Sigmoid colon (tissue), 4 donors: ENCODE results near the gene ALDH3A2.

Experiments used
- EP300 ChIP-seq, 4 donors: sonication (generic); formaldehyde crosslinking; IDR thresholded peaks; one replicate each; pipeline ENCODE4 v1.6.1; 2017; ENCODE audit warnings: antibody characterized with exemption in 4 of 4
- POLR2A ChIP-seq, 2 donors: fragments of 450-650 bp; IDR thresholded peaks; one replicate each; pipeline ENCODE4 v1.6.1; 2016; ENCODE audit warnings: antibody characterized with exemption in 2 of 2, mild to moderate bottlenecking in 2 of 2, moderate library complexity in 2 of 2
- TF ChIP-seq, protein P1 (sequence below), 4 experiments: fragments of 450-650 bp in 3 of 4; fragments of 200-600 bp in 1 of 4; IDR thresholded peaks; one replicate each; pipeline ENCODE4 v1.5.1; 2016 to 2019; ENCODE audit warnings: antibody characterized with exemption in 4 of 4, mild to moderate bottlenecking in 3 of 4, moderate library complexity in 2 of 4

DNA sequence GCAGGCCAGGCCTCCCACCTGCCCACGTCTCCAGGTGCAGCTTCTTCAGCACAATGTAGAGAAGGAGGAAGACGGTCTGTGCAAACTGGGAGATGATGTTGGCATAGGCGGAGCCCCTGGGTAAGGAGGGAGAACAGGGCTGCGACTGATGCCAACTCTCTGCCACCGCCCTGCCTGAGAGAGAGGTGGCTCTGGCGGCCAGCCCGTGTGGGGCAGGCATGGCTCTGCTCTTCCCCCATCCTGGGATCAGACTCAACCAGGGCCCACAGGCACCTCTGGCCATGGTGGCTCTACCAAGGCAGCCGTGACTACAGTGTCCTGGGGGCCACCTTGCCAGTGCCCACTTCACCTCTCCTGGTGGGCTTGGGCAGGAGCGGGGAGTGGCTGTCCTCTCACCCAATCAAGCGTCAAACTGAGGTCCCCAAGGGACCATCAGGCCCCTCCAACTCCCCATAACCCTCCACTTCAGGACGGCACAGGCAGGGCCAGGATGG is 59.2 kb downstream of the ALDH3A2 start:
- TF ChIP-seq, protein P1, sequence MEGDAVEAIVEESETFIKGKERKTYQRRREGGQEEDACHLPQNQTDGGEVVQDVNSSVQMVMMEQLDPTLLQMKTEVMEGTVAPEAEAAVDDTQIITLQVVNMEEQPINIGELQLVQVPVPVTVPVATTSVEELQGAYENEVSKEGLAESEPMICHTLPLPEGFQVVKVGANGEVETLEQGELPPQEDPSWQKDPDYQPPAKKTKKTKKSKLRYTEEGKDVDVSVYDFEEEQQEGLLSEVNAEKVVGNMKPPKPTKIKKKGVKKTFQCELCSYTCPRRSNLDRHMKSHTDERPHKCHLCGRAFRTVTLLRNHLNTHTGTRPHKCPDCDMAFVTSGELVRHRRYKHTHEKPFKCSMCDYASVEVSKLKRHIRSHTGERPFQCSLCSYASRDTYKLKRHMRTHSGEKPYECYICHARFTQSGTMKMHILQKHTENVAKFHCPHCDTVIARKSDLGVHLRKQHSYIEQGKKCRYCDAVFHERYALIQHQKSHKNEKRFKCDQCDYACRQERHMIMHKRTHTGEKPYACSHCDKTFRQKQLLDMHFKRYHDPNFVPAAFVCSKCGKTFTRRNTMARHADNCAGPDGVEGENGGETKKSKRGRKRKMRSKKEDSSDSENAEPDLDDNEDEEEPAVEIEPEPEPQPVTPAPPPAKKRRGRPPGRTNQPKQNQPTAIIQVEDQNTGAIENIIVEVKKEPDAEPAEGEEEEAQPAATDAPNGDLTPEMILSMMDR (IDR thresholded peaks at IDR 0.05) = no peak
- TF ChIP-seq EP300 (IDR thresholded peaks at IDR 0.05) = no peak
- TF ChIP-seq POLR2A (IDR thresholded peaks at IDR 0.05) = no peak
